NOMO-1 treated with DMSO at 0.1 percent for 48 hours (cell line): ENCODE data around the gene LTBR.
"Not testable (repeated sequence)": the region's sequence is repeated elsewhere in the genome, so short reads cannot be mapped to it uniquely, and the experiment has no call there.

Experiments
- DNase-seq: peaks from one replicate; lab custom pipeline; 2025; ENCODE audit not compliant: unreplicated experiment; lab: John Stamatoyannopoulos, UW

LTBR gene

DNA sequence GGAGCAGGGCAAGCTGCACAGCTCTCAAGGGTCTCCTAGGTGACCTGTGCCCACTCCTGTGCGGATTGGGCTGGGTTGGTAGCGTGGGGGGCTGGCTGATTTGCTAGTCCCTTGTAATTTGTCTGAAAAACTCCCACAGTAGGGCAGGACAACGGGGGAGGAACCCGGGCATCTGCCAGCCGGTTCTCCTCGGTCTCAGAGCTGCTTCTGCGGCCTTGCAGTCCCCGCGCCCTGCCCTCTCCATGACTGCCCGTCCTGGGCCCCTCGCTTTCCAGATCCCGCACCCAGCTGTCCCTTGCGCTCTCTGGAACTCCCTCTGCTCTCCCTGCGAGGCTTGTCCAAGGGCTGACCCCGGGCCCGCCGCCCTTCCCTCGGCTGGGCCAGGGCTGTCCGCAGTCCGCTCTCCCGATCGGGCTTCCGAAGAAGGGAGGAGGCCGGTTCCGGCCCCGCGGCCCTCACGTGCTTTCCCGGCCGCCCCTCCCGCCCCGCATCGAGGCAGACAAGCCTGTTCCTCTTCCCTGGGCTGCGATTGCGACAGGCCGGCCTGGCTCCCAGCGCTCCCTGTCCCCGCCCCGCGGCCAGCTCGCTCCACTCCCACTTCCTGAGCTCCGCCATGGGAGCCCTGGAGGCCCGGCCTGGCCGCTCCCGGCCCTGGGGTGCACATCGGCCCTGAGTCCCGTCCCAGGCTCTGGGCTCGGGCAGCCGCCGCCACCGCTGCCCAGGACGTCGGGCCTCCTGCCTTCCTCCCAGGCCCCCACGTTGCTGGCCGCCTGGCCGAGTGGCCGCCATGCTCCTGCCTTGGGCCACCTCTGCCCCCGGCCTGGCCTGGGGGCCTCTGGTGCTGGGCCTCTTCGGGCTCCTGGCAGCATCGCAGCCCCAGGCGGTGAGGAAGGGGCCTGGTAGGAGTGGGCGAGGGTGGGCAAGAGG lies at the start of gene LTBR:
LTBR (plus strand) TSS at position 591 of the 927 bp plus-strand sequence; CDS start at position 788, 197 bp downstream.
- peak; percentile 68 for DNase-seq

DNA sequence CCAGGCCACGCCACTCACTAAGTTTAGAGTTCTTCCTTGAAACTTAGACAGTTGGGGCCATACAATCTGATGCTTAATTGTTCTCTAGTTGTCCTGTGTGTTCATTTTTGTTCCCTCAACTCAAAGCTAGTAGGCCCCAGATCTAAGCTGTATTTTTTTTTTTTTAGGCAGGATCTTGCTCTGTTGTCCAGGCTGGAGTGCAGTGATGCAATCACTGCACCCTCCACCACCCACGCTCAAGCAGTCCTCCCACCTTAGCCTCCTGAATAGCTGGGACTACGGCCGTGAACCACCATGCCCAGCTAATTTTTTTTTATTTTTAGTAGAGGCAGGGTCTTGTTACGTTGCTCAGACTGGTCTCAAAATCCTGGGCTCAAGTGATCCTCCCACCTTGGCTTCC lies 49.6 kb upstream of the LTBR start:
- no peak for DNase-seq

- DNase-seq, result no peak
Measured at GRCh38 chr12:6334940-6335450, 49.0 kb upstream of the LTBR start.

DNA sequence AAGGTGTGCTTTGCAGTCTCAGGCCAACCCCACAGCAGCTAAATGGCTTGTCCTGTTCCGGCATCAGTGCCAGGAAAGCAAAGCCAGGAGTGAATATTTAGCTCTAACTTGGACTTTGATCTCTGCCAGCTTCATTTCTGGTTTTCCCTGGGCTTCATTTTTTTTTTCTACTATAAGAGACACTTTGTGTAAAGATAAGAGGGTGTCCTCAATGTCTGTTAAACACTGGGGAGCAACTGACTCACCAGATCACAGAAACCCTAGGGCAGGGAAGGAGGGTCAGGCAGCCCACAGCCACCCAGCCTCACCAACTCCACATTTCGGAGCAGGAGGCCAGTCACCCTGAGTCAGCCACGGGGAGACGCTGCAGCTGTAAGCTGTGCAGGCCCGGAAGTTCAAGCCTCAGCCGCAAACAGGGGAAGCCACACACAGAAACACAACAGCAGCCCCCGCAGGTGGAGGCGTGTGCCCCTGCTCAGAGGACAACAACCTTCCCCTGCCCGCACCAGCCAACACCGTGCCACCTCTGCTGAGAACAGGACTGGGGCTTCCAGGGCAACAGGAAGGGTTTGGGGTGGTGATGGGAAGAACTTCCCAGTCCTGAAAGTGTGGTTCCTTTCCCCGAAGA lies 48.4 kb upstream of the LTBR start:
- peak; percentile 72 for DNase-seq

DNA sequence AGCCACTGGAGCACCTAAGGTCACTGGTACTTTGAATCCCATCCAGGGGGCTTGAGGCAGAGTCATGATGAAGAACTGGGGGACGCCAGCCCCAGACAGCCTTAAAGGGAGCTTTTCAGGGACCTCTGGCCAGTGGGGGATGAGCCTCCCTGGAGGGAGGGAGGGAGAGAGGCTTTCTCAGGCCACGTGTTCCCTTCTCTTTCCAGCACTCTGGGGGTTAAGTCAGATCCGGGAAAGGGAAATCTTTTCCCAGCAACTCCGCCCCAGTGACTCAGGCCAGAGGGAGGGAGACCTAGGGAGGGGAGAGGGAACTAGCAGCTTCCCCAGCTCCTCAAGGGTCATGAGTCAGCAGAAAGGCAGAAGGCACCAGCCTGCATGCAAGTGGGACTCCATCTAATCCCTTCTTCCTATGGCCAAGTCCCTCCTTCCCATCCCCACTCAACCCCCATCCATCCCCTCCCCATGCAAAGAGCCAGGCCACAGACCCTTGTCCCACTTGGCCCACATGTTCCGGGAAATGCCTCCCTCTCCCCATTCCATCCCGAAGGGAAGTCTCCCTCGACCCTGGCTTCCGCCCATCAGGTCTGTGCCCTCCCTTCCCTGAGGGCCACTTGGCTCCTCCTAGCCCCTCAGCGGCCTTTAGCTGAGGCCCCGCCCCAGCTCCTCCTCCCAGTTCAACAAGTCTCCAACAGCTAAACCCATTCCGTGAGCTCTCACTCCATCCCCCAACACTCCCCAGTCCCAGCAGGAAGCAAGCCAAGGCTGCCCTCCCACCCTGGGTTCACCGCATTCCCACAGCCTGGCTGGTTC lies 47.7 kb upstream of the LTBR start:
- DNase-seq, result peak; percentile 86

DNA sequence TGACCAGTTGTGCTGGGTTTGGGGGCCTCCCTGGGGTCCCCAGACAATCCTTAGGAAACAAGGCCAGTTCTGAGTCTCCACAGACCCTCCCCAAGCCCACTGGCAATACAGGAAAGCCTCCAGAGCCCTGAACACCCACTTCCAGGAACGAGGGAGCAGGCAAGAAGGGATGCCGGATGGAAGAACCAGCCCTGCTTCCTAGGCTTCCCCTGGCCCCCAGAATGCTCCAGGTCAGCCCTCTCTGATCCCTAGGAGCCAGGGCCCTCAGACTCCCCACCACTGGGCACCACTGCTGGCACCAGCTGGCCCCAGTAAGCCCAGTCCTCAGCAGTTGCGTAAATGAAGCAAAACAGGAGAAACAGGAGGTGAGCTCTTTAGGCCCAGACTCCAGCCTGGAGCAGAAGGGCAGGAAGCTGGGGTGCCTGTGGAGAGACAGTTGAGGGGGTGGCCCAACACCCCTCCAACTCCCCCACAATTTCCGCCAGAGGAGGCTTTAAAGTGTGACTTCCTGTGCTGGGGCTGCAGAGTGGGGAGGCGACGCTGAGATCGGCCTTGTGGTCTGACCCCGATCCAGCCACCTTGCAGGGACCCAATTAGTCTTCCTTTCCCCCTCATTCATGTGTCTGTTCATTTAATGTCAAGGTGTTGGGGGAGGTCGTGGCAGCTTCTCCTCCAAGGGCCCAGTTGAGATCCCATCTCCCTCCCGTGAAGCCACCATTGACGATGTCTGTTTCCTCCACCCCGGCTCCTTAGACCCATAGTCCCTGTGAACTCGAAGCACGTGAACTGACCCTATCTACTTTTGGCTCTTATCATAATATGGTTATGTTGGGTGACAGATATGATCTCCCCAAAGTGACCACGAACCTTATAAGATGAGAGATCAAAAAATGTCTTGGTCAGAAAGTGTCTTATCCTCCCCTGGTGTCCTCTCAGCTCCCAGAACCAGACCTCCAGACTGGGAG lies 46.8 kb upstream of the LTBR start:
- peak; percentile 29 for DNase-seq

DNA sequence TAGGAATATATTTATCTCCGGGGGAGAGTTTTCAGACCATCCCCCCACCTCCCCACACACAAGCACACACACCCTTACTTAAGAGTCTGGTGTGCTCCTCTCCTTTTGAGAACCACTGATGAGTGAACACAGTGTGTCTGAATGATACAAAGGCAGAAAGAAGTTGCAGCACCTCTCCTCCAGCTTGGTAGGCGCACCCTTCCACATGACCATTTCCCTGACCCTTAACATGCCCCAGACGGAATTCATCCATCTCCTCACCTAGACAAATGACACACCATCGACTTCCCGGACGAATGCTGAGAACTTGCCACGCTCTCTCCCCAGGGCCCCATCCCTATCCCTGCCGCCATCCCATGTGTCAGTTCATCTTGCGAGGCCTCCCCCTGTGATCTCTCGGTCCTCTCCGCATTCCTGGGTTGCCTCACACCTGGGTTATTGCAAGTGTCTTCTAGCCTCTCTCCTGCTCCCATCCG lies 46.0 kb upstream of the LTBR start:
- DNase-seq, result no peak

DNA sequence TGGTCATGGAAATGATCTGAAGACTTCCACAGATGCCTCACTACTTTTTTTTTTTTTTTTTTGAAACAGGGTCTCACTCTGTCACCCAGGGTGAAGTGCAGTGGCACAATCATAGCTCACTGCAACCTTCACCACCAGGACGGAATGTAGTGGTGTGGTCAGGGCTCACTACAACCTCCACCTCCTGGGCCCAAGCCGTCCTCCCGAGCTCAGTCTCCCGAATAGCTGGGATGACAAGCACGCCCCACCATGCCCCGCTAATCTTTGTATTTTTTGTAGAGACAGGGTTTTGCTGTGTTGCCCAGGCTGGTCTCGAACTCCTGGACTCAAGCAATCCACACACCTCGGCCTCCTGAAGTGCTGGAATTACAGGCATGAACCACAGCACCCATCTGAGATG lies 45.4 kb upstream of the LTBR start:
- DNase-seq, result not testable (repeated sequence)

DNA sequence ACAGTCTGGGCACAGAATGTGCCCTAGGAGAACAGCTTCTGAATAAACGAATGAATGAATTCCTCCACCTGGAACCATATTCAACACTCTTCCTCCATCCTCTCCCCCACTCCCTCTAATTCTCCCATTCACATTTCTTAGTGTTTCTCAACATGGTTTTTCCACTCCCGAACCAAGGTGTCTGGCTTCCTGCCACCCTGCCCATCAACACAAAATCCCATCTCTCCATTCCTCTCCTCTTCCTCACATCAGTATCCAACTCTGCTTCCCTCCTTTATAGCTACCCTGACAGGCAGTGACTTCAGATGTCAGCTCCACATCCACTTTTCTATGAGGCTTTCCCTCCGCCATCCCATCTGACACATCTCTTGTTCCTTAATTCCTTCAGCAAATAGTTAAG lies 45.0 kb upstream of the LTBR start:
- no peak for DNase-seq

DNA sequence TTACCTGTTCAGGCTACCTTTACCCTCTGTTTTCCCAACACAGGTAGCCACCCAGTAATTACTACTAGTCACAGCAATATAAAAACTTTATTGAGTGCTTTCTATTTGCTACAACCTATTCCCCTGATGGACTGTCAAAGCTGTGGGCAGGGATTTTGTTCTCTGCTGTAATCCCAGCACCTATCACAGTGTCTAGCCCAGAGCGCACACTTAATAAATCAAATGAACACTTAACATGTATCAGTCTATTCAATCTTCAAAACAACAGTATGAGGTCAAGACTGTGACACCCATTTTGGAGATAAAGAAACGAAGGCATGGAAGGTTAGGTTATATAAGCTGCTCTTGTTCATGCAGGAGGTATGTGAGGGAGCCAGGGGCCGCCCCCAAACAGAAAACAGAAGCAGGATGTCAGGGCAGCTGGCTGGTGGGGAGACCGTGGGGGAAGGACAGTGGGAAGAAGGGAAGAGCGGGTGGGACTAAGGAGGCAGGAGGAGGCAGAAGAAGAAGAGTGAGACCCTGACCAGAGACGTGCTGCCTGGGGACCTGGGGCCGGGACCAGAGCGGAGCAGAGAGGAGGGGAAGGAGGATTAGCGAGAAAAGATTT lies 43.8 kb upstream of the LTBR start:
- DNase-seq, result no peak

DNA sequence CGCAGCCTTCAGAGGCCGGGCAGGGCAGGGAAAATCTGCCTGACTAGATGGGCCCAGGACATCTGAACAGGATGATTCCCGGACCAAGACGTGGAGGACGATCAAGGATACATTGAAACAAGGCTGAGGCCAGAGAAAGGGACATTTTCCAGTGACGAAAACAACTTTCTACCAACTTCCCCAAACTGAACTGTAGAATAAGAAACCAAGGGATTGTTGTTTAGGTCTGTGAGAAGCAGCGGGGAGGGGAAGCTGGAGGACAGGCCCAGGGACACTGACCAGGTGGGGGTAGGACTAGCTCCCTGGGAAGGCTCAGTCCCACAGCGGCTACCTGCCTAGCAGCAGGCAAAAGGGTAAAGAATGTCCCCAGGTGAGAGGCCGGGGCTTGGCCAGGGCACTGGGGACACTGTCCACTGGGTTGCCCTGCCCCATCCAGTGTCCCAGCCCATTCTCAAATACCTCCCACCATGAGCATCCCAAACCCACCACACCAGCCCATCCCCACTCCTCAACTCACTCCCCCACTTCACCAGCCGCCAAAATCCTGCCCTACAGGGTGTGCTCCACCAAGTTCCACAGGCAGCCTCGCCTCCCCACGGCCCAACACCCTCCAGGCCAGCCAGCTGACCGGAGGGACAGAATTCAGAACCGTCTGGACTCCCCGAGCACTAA lies 43.1 kb upstream of the LTBR start:
- peak; percentile 74 for DNase-seq

- peak; percentile 90 for DNase-seq
Measured at GRCh38 chr12:6341417-6342139, 42.4 kb upstream of the LTBR start, which contains the start of gene TNFRSF1A. TNFRSF1A (minus strand) TSS chr12:6342076; CDS start chr12:6341814, 262 bp downstream.

GRCh38 chr12:6342140-6342889 lies 41.6 kb upstream of the LTBR start:
- DNase-seq, result no peak

DNA sequence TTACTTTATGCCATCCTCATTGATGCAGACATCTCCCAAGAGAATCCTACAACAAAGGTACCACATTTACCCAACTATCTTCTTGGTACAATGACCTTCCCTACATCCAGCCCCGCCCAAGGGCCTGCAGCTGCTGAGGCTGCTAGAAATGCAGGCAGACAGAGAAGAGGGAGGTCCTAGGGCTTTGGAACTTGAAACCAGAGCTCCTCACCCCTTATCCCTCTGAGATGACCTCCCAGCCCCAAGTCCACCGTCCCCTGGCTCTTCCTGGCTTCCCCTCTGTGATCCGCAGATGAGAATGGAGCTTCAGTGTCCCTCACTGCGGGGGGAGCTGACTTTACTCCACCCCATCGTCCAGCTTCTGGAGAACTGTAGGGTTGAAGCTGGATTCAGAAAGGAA lies 40.4 kb upstream of the LTBR start:
- DNase-seq, result no peak

DNA sequence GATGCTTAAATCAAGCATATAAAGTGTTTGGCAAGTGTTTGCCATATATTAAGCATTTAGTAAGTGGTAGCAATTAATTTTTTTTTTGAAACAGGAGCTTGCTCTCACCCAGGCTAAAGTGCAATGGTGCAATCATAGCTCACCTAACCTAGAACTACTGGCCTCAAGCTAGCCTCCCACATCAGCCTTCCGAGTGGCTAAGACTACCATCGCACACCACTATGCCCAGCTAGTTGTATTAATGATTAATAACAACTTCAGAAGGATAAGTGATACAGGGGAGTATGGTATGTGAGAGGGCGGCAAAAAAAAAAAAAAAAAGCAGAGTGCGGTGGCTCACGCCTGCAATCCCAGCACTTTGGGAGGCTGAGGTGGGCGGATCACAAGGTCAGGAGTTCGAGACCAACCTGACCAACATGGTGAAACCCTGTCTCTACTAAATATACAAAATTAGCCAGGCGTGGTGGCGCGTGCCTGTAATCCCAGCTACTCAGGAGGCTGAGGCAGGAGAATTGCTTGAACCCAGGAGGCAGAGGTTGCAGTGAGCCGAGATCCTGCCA lies 39.8 kb upstream of the LTBR start:
- not testable (repeated sequence) for DNase-seq

- peak; percentile 60 for DNase-seq
Measured at GRCh38 chr12:6345319-6346091, 38.5 kb upstream of the LTBR start.
